ENCODE data around the gene PLPP4. TPM values are rescaled to one million over a fixed set of nuclear protein-coding genes. Genes with fewer than 3 reads are reported as not detected.

PLPP4 gene
- total and polyA plus RNA-seq, 4 donors: 0.18 to 0.51 TPM; not detected in 2

GRCh38 chr10:120578890-120579289 lies 121.9 kb downstream of the PLPP4 start:
- no peak for ATAC-seq (ENCODE audit: insufficient read depth, low FRiP score)

GRCh38 chr10:120580918-120581895 lies 124.2 kb downstream of the PLPP4 start:
- ATAC-seq (ENCODE audit: insufficient read depth, low FRiP score): no peak
- peaks cover 0 to 10% (median 0%) of the 10 kb centered on the region in 3 donors for H3K27me3 ChIP-seq (ENCODE audit: control insufficient read depth in 3 of 3, insufficient read depth in 3 of 3, low read length in 2 of 3)
- DNase-seq: peak in 1 of 3 donors; percentile 33
- H3K27ac ChIP-seq (ENCODE audit: low read depth in 1 of 2, low read length in 1 of 2): no peak overlapping the region
- H3K9ac ChIP-seq (ENCODE audit: insufficient read depth in 1 of 2, low read length in 2 of 2): no peak overlapping the region
- 70 to 79% methylated on average over 16 of the region's 16 CpGs for WGBS, 2 donors
- H3K4me3 ChIP-seq: no peak overlapping the region
- no peak for TF ChIP-seq CTCF (IDR thresholded peaks at IDR 0.05; ENCODE audit: control extremely low read depth, extremely low read depth)
- H3K36me3 ChIP-seq (ENCODE audit: control insufficient read depth in 4 of 4, insufficient read depth in 4 of 4, low read length in 4 of 4): no peaks in the 10 kb centered on the region
- H3K4me1 ChIP-seq (ENCODE audit: control insufficient read depth in 5 of 5, insufficient read depth in 5 of 5, low read length in 5 of 5): peaks cover 0 to 4% (median 0%) of the 10 kb centered on the region in 5 donors
- H3K9me3 ChIP-seq (ENCODE audit: control insufficient read depth in 4 of 4, insufficient read depth in 3 of 4, low read length in 3 of 4): no peaks in the 10 kb centered on the region

More at GRCh38 chr10:120578890-120579289, 121.9 kb downstream of the PLPP4 start:
- H3K27ac ChIP-seq (ENCODE audit: low read depth in 1 of 2, low read length in 1 of 2): no peak overlapping the region
- H3K36me3 ChIP-seq (ENCODE audit: control insufficient read depth in 4 of 4, insufficient read depth in 4 of 4, low read length in 4 of 4): no peaks in the 10 kb centered on the region
- peaks cover 0 to 4% (median 0%) of the 10 kb centered on the region in 5 donors for H3K4me1 ChIP-seq (ENCODE audit: control insufficient read depth in 5 of 5, insufficient read depth in 5 of 5, low read length in 5 of 5)
- no peak overlapping the region for H3K4me3 ChIP-seq
- WGBS, 2 donors: 88% methylated on average over 4 of the region's 4 CpGs
- DNase-seq: no peak
- TF ChIP-seq CTCF (IDR thresholded peaks at IDR 0.05; ENCODE audit: control extremely low read depth, extremely low read depth): no peak
- H3K27me3 ChIP-seq (ENCODE audit: control insufficient read depth in 3 of 3, insufficient read depth in 3 of 3, low read length in 2 of 3): peaks cover 0 to 6% (median 0%) of the 10 kb centered on the region in 3 donors
- H3K9ac ChIP-seq (ENCODE audit: insufficient read depth in 1 of 2, low read length in 2 of 2): no peak overlapping the region
- no peaks in the 10 kb centered on the region for H3K9me3 ChIP-seq (ENCODE audit: control insufficient read depth in 4 of 4, insufficient read depth in 3 of 4, low read length in 3 of 4)

- H3K4me3 ChIP-seq: no peak overlapping the region
- no peaks in the 10 kb centered on the region for H3K36me3 ChIP-seq (ENCODE audit: control insufficient read depth in 4 of 4, insufficient read depth in 4 of 4, low read length in 4 of 4)
- H3K4me1 ChIP-seq (ENCODE audit: control insufficient read depth in 5 of 5, insufficient read depth in 5 of 5, low read length in 5 of 5): peaks cover 0 to 4% (median 0%) of the 10 kb centered on the region in 5 donors
- TF ChIP-seq CTCF (IDR thresholded peaks at IDR 0.05; ENCODE audit: control extremely low read depth, extremely low read depth): no peak
- DNase-seq: no peak
- ATAC-seq (ENCODE audit: insufficient read depth, low FRiP score): no peak
- peaks cover 0 to 15% (median 0%) of the 10 kb centered on the region in 3 donors for H3K27me3 ChIP-seq (ENCODE audit: control insufficient read depth in 3 of 3, insufficient read depth in 3 of 3, low read length in 2 of 3)
- no peaks in the 10 kb centered on the region for H3K9me3 ChIP-seq (ENCODE audit: control insufficient read depth in 4 of 4, insufficient read depth in 3 of 4, low read length in 3 of 4)
- H3K9ac ChIP-seq (ENCODE audit: insufficient read depth in 1 of 2, low read length in 2 of 2): no peak overlapping the region
- 40% methylated on average over 2 of the region's 2 CpGs; no CpG with 5 or more reads in 1 of the 2 donors for WGBS, 2 donors
- no peak overlapping the region for H3K27ac ChIP-seq (ENCODE audit: low read depth in 1 of 2, low read length in 1 of 2)
Measured at GRCh38 chr10:120582753-120583152, 125.7 kb downstream of the PLPP4 start.
